Muscle of back (tissue), 13 donors: Measurements from ENCODE around the gene TTC36. TPM values are rescaled to one million over a fixed set of nuclear protein-coding genes. Genes with fewer than 3 reads are reported as not detected.
"Not testable (repeated sequence)": the region's sequence is repeated elsewhere in the genome, so short reads cannot be mapped to it uniquely, and the experiment has no call there.

ENCODE experiments used
- DNase-seq, 3 donors: peaks; one replicate each; pipeline versions ENCODE4 v3.0.0 to v3.0.0-alpha.2; 2013
- long read RNA-seq, 9 donors: transcript quantifications; one replicate each; lab custom pipeline, GENCODE V29; 2026
- polyA plus RNA-seq, 10 donors: library from polyadenylated mRNA; unstranded; fragments of 120-200 nt; gene quantifications; one replicate each; pipeline ENCODE4 v1.2.1, GENCODE V29; 2013; ENCODE audit not compliant: insufficient read length in 10 of 10

The TTC36 gene, protein sequence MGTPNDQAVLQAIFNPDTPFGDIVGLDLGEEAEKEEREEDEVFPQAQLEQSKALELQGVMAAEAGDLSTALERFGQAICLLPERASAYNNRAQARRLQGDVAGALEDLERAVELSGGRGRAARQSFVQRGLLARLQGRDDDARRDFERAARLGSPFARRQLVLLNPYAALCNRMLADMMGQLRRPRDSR
- polyA plus RNA-seq, result 1 to 10 TPM in 9 of 10 donors, under 1 TPM in 1; 0.64 to 2.3 (median 1.8) TPM
- long read RNA-seq, donor 1, partial matches to known transcripts, result 0 of 1 reads
- long read RNA-seq, donor 1, other reads (novel, unspliced or antisense), result 0 of 1 reads
- long read RNA-seq, donor 2, result 0 reads
- long read RNA-seq, donor 3, result 0 reads
- long read RNA-seq, donor 4, result 0 reads
- long read RNA-seq, donor 5, result 0 reads
- long read RNA-seq, donor 6, result 0 reads
- long read RNA-seq, donor 7, result 0 reads
- long read RNA-seq, donor 8, result 0 reads
- long read RNA-seq, donor 9, result 0 reads

DNA sequence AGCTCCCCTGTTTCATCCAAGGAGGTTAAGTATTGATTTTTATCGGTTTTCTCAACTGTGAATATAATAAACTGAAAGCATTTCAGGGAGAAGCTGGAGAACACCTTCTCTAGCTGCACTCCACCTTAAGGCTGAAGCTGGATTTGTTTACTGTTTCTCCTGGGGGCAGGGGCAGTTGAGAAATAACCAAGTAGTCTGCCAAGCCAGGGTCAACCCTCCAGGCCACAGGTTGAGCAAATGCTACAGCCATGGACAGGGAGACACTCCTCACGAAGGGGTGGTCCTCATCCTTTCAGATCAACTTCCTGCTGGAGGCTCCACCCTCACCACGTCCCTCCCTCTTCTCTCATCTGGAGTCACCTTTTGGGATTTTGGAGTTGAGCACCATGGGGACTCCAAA is at the start of gene TTC36:
Gene TTC36 (plus strand): TSS at position 366 of the 400 bp plus-strand sequence. CDS start 21 bp downstream, at position 387.
- no peak for DNase-seq

DNA sequence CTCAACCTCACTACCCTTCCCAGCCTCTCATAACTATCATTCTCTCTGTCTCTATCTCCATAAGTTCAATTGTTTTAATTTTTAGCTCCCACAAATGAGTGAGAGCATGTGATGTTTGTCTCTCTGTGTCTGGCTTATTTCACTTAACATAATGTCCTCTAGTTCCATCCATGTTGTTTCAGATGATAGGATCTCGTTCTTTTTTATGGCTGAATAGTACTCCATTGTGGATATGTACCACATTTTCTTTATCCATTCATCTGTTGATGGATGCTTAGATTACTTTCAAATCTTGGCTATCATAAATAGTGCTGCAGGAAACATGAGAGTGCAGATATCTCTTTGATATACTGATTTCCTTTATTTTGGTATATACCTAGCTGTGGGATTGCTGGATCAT is 46.0 kb upstream of the TTC36 start:
- DNase-seq, result not testable (repeated sequence)

DNA sequence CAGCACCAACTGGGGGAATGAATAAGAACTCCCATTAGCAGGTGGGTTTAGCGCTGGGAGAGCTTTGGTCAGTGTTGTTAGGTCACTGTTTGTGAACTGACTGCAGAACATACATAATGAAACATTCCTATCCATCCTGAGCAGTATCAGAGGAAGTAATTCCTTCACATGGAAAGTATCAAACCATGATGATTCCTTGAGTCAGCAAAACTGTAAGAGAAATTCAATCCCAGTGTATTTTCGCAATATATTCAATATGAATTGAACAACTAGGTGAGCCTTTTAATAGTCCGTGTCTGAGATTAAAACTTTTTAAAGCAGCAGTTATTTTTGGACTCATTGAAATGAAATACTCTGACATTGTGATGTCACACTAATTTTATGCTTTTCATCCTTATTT is 42.9 kb upstream of the TTC36 start:
- DNase-seq, result no peak

DNA sequence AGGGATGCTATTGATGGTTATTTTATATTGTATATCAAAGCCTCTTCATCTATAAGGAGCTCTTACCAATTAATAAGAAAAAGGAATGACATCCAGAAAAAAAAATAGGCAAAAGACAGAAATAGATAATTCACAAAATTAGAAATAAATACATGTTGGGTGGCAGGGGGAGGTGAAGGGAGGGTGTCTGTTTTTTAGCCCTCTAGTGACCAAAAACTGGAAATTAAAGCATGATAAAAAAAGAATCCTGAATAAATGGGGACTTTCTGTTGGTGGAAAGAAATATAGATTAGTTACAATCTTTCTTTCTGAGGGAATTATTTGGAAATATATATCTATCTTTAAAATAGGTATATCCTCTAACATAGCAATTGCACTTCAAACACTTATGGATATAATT is 42.0 kb upstream of the TTC36 start:
- no peak for DNase-seq

DNA sequence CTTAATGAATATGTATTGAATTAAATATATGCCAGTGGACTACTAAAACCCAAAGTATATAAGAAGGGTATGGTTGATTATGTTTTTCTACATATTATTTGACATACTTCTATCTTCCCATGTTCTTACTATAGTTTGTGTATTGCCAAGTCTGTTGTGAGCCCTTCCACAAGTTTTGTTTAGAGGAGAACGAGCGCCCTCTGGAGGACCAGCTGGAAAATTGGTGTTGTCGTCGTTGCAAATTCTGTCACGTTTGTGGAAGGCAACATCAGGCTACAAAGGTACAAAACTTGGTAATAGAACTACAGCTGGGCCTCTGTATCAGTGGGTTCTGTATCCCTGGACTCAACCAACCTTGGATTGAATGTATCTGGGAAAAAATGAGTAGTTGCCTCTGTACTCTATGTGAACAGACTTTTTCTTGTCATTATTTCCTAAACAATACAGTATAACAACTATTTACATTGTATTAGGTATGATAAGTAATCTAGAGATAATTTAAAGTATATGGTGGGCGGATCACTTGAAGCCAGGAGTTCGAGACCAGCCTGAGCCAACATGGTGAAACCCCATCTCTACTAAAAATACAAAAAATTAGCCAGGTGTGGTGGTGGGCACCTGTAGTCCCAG is 38.7 kb upstream of the TTC36 start:
- peak; percentile 74 to 87 (median 85) for DNase-seq

DNA sequence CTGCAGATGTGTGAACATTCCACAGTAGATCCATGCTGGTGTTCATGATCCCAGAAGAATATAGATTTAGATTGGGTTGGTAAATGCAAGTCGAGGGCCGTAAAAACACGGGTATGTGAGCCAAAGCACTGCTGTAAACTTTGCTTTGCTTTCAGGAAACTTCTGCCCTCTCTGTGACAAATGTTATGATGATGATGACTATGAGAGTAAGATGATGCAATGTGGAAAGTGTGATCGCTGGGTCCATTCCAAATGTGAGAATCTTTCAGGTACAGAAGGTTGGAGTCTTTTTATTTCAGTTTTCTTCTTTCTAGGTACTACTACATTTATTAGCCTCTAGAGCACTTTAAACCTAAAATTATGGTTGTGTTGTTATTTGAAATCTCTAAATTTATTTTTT is 36.2 kb upstream of the TTC36 start:
- no peak for DNase-seq

DNA sequence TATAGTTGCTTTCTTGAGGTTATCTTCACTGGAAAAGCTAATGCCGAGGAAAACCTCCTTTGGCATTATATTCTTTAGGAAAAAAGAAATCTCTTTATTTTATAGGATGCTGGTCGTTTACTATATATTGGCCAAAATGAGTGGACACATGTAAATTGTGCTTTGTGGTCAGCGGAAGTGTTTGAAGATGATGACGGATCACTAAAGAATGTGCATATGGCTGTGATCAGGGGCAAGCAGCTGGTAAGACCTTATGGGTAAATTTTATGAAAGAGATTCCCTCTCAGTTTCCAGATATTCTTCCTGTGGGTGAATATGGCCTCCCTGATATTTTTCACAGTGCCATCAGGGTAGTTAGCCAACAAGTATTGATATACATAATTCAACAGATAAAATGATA is 29.4 kb upstream of the TTC36 start:
- no peak for DNase-seq

DNA sequence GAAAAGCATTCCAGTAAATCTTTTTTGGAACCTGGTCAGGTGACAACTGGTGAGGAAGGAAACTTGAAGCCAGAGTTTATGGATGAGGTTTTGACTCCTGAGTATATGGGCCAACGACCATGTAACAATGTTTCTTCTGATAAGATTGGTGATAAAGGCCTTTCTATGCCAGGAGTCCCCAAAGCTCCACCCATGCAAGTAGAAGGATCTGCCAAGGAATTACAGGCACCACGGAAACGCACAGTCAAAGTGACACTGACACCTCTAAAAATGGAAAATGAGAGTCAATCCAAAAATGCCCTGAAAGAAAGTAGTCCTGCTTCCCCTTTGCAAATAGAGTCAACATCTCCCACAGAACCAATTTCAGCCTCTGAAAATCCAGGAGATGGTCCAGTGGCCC is 24.1 kb upstream of the TTC36 start:
- DNase-seq, result no peak

DNA sequence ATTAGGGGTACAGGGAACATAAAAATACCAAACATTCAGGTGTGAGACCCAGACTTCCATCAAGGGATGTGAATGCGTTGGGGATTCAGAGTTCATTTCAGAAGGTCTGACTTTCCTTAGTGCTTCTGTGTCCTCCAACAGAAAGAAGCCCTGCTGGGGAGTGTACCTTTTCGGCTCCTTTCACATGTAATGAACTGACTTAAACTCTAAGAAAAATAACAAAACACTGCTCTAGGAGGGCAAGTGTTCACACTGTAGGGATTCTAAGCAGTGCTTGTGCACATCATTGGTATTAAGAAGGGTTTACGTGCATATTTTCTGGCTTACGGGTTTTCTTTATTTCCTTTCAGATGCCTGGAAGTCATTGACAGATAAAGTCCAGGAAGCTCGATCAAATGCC is 15.7 kb upstream of the TTC36 start:
- no peak for DNase-seq

DNA sequence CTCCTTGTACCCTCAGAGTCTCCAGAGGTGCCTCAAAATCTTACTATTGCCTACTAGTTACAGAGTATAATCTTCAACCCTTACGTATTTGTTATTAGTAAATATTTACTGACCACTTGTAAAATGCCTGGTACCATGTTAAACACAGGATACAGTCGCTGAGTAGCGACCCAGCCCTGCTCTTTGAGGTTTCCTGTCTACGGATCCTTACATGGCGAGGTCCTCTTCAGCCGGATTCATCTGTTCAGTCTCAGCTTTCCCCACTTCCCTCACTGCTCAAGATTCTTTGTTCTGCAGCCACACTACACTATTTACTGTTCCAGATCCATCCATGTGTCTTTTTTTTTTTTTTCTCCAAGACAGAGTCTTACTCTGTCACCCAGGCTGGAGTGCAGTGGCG is 13.2 kb upstream of the TTC36 start:
- no peak for DNase-seq

DNA sequence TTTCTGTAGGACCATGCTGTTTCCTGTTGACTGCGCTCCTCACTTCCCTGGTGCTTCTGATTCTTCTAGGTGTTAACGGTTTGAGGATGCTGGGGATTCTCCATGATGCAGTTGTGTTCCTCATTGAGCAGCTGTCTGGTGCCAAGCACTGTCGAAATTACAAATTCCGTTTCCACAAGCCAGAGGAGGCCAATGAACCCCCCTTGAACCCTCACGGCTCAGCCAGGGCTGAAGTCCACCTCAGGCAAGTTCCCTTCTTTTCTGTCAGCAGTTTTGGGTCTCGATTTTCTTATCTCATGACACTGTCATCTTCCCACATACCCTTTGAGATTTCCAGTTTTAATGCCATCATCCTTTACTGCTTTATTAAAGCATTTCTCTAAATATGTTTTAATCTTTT is 7.7 kb upstream of the TTC36 start:
- DNase-seq, result no peak

DNA sequence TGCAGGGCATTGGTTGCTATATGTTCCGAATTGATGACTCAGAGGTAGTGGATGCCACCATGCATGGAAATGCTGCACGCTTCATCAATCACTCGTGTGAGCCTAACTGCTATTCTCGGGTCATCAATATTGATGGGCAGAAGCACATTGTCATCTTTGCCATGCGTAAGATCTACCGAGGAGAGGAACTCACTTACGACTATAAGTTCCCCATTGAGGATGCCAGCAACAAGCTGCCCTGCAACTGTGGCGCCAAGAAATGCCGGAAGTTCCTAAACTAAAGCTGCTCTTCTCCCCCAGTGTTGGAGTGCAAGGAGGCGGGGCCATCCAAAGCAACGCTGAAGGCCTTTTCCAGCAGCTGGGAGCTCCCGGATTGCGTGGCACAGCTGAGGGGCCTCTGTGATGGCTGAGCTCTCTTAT is 5.4 kb upstream of the TTC36 start:
- peak; percentile 16 to 32 (median 19) for DNase-seq

DNA sequence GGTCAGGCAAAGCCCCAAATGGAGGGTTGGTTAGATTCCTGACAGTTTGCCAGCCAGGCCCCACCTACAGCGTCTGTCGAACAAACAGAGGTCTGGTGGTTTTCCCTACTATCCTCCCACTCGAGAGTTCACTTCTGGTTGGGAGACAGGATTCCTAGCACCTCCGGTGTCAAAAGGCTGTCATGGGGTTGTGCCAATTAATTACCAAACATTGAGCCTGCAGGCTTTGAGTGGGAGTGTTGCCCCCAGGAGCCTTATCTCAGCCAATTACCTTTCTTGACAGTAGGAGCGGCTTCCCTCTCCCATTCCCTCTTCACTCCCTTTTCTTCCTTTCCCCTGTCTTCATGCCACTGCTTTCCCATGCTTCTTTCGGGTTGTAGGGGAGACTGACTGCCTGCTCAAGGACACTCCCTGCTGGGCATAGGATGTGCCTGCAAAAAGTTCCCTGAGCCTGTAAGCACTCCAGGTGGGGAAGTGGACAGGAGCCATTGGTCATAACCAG is 4.7 kb upstream of the TTC36 start:
- peak in 1 of 3 donors; percentile 13 for DNase-seq

DNA sequence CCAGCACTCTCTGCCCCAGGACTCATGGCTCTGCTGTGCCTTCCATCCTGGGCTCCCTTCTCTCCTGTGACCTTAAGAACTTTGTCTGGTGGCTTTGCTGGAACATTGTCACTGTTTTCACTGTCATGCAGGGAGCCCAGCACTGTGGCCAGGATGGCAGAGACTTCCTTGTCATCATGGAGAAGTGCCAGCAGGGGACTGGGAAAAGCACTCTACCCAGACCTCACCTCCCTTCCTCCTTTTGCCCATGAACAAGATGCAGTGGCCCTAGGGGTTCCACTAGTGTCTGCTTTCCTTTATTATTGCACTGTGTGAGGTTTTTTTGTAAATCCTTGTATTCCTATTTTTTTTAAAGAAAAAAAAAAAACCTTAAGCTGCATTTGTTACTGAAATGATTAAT is 2.9 kb upstream of the TTC36 start:
- no peak for DNase-seq

DNA sequence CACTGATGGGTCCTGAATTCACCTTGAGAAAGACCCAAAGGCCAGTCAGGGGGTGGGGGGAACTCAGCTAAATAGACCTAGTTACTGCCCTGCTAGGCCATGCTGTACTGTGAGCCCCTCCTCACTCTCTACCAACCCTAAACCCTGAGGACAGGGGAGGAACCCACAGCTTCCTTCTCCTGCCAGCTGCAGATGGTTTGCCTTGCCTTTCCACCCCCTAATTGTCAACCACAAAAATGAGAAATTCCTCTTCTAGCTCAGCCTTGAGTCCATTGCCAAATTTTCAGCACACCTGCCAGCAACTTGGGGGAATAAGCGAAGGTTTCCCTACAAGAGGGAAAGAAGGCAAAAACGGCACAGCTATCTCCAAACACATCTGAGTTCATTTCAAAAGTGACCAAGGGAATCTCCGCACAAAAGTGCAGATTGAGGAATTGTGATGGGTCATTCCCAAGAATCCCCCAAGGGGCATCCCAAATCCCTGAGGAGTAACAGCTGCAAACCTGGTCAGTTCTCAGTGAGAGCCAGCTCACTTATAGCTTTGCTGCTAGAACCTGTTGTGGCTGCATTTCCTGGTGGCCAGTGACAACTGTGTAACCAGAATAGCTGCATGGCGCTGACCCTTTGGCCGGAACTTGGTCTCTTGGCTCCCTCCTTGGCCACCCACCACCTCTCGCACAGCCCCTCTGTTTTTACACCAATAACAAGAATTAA is 2.4 kb upstream of the TTC36 start:
- DNase-seq, result peak in 1 of 3 donors; percentile 35

DNA sequence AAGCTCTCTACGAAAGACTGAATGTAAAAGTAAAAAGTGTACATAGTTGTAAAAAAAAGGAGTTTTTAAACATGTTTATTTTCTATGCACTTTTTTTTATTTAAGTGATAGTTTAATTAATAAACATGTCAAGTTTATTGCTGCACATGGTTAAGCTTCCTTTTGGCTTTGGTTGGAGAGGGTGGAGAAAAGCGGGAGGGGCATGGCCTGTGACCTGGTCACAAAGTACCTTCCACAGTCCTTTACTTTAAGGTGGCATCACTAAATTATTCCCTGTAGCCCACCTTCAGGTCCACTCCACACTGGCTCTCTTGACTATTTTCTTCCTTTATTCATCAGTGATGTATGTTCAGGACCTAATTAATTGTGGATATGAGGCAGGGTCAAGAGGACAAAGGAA is 586 bp upstream of the TTC36 start:
- DNase-seq, result no peak

DNA sequence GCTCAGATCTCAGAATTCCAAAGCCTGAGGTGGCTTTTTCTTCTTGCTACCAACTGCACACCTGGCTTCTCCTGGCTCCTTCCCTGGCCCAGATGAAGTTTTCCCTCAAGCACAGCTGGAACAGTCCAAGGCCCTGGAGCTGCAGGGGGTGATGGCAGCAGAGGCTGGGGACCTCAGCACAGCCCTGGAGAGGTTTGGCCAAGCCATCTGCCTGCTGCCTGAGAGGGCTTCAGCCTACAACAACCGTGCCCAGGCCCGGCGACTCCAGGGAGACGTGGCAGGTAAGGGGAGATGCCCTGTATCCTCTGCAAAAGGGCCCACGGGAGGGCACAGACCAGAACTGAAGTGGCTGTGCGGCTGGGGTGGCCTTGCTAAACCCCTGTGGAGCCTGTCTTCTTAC is 1.2 kb downstream of the TTC36 start:
- no peak for DNase-seq

DNA sequence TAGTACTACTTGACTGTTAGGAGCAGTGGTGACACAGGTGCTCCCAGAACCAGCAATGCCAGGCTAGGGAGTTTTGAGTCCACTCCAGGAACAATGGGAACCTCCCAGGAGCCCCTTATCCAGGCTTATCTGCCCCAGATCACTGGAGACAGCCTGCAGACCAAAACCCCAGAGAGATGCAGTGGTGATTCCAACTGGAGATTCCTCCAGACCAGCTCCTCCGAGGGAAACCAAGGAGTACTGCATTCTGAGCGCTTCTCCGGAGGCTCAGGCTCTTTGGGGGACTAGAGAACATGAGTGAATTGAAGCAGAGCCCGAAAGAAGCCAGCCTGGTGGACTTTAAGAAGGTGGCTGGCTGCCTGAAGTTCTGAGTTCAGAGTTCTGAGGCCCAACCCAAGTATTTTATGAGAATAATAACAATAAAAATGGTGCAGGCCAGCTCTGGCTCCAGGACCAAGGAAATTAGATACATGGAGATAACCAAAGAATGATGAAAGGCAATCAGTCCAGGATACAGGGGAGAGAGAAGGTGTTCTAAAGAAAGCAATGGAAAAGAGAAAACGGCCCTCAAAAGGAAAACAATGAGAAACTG is 2.4 kb downstream of the TTC36 start:
- no peak for DNase-seq

DNA sequence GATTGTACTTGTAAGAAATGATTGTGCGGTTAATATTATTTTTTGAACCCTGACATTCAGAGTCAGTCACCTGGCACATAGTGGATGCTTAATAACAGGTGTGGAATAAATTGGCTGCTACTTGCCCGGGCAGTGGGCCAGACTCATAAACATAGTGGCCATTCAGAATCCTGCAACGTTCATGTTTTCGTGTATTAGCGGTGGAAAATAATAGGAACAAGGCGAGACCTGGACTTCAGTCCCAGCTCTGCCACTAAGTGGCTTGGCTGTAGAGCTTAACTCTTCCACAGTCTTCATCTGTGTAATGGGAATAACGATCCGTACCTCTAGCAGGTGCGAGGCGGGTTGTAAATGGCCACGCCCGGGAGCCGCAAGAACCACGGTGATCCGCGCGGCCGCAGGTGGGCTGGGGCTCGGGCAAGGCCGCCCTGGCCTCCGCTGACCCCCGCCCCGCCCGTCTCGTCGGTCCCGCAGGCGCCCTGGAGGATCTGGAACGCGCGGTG is 3.0 kb downstream of the TTC36 start:
- peak; percentile 16 to 62 (median 30) for DNase-seq

DNA sequence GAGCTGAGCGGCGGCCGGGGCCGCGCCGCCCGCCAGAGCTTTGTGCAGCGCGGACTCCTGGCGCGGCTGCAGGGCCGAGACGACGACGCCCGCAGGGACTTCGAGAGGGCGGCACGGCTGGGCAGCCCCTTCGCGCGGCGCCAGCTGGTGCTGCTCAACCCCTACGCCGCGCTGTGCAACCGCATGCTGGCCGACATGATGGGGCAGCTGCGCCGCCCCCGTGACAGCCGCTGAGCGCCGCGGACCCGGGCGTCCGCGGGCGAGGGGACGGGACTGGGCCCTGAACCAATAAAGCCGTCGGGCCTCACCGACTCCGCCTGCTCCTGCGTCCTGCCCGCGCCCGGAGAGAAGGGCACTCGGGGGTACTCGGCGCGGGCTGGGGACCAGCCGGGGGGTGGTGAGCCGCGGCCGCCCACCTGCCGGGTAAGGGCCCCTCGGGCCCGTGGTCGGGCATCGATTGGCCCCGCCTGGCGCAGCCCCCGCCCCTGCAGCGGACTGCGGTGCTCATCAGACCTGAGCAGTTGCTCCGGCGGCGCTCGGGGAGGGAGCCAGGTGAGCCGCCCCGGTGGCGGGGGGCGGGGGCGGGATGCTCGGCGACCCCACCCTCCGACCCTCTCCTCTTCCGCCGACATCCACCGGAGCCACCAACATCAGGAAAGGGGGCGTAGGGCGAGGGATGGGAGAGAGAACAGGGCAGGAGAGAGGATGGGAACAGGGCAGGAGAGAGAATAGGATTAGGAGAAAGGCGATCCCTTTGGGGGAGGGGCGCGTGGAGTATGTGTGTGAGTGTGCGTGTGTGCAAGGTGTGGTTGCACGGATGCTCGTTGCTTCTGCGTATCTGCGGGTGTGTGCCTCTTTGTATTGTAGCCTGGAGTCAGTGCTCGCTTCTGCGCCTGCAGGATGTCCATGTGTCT is 3.7 kb downstream of the TTC36 start, which contains the start of gene TMEM25:
Gene TMEM25 (plus strand): TSS at position 510 of the 914 bp plus-strand sequence. CDS start 610 bp downstream, outside the sequence.
- peak; percentile 33 to 90 (median 68) for DNase-seq
